HCT116 (cell line): ENCODE results near the gene SLC27A4. TPM values are rescaled to one million over a fixed set of nuclear protein-coding genes. Genes with fewer than 3 reads are reported as not detected.

Experiments used
- ATAC-seq: fragments of 200-7000 bp; cut with Tn5 transposase; 2 replicates; pipeline ENCODE4 v1.9.1; 2020; ENCODE audit warnings: mild to moderate bottlenecking, moderate library complexity
- BruUV-seq: library from RNA; stranded (reverse); fragments of 400-500 nt; replicated peaks from 2 replicates; lab custom pipeline; 2021; lab: Mats Ljungman, UMichigan
- CTCF ChIA-PET: fragments of 300-600 bp; sonication (Branson Sonifier 250); formaldehyde crosslinking; loops from one replicate; lab custom pipeline; 2021; ENCODE audit warnings: antibody characterized with exemption; lab: Charles Lee
- POLR2A ChIA-PET: fragments of 300-600, 350-600 bp; sonication (Branson Sonifier 250); formaldehyde crosslinking; loops from one replicate; lab custom pipeline; 2021; ENCODE audit warnings: antibody characterized with exemption; lab: Charles Lee
- RAD21 ChIA-PET, 2 experiments: fragments of 300-600 bp; sonication (Branson Sonifier 250); formaldehyde crosslinking; loops; one replicate each; lab custom pipeline; 2023; ENCODE audit warnings: low total read pairs in 2 of 2; ENCODE audit not compliant: uncharacterized antibody in 2 of 2, unreplicated experiment in 2 of 2, low non-redundant PET in 1 of 2; lab: Charles Lee
- DNase-seq: peaks from one replicate; pipeline ENCODE4 v3.0.0-alpha.2; 2010; ENCODE audit warnings: low read depth, low spot score
- H2AFZ ChIP-seq: fragments of 200-600 bp; shearing (Covaris generic), sonication (generic); 2 replicates; pipeline ENCODE4 v1.6.1; 2017; ENCODE audit warnings: low read depth, mixed run types, mixed read lengths, antibody characterized with exemption, low read length; ENCODE audit not compliant: poor library complexity, severe bottlenecking
- H3K27ac ChIP-seq: 2 replicates; pipeline ENCODE4 v1.5.1; 2012; ENCODE audit warnings: low read depth, low read length
- H3K27me3 ChIP-seq: fragments of 200-600 bp; sonication (generic); 2 replicates; pipeline ENCODE4 v1.6.1; 2016; ENCODE audit warnings: mixed run types, low read length, mixed read lengths; ENCODE audit not compliant: insufficient read depth
- H3K36me3 ChIP-seq, 2 experiments: fragments of 200-500 bp in 1 of 2; fragments of 200-600 bp in 1 of 2; sonication (Bioruptor generic) in 1 of 2; sonication (generic) in 1 of 2; 2 replicates each; pipeline versions ENCODE4 v1.5.1 to v1.6.1; 2014 to 2016; ENCODE audit warnings: low read length in 2 of 2, inconsistent platforms in 1 of 2, mixed read lengths in 1 of 2, mixed run types in 1 of 2; ENCODE audit not compliant: insufficient read depth in 2 of 2, control insufficient read depth in 1 of 2
- H3K4me1 ChIP-seq, 2 experiments: fragments of 200-600 bp in 1 of 2; sonication (generic) in 1 of 2; 2 replicates each; pipeline versions ENCODE4 v1.5.1 to v1.6.1; 2012 to 2017; ENCODE audit warnings: low read length in 2 of 2, inconsistent platforms in 1 of 2, mild to moderate bottlenecking in 1 of 2, mixed read lengths in 1 of 2, mixed run types in 1 of 2, moderate library complexity in 1 of 2; ENCODE audit not compliant: insufficient read depth in 2 of 2, control insufficient read depth in 1 of 2
- H3K4me2 ChIP-seq: fragments of 200-600 bp; sonication (generic); 2 replicates; pipeline ENCODE4 v1.6.1; 2017; ENCODE audit warnings: mixed run types, low read length, mixed read lengths
- H3K4me3 ChIP-seq, 2 experiments: fragments of 200-600 bp in 1 of 2; sonication (generic) in 1 of 2; replicated peaks in 1 of 2; 2 replicates each; pipeline ENCODE4 v1.5.1; 2011 to 2016; ENCODE audit warnings: low read length in 2 of 2, control low read depth in 1 of 2, low read depth in 1 of 2, mild to moderate bottlenecking in 1 of 2, mixed read lengths in 1 of 2, mixed run types in 1 of 2
- H3K79me2 ChIP-seq: fragments of 200-600 bp; sonication (generic); 2 replicates; pipeline ENCODE4 v1.6.1; 2017; ENCODE audit warnings: mild to moderate bottlenecking, mixed run types, low read length, moderate library complexity, mixed read lengths; ENCODE audit not compliant: insufficient read depth
- H3K9ac ChIP-seq: fragments of 200-600 bp; sonication (generic); 2 replicates; pipeline ENCODE4 v1.6.1; 2016; ENCODE audit warnings: low read length, mixed read lengths
- H3K9me2 ChIP-seq: fragments of 200-600 bp; sonication (generic), shearing (Covaris generic); 2 replicates; pipeline ENCODE4 v1.6.1; 2017; ENCODE audit warnings: mixed run types, mild to moderate bottlenecking, moderate library complexity; ENCODE audit not compliant: insufficient read depth
- H3K9me3 ChIP-seq, 2 experiments: fragments of 200-500 bp in 1 of 2; fragments of 200-600 bp in 1 of 2; sonication (Bioruptor generic) in 1 of 2; sonication (generic) in 1 of 2; 2 replicates each; pipeline ENCODE4 v1.6.1; 2014 to 2017; ENCODE audit warnings: low read length in 2 of 2, mixed read lengths in 2 of 2, inconsistent platforms in 1 of 2, low read depth in 1 of 2, mild to moderate bottlenecking in 1 of 2, mixed run types in 1 of 2, moderate library complexity in 1 of 2; ENCODE audit not compliant: control insufficient read depth in 1 of 2, insufficient read depth in 1 of 2
- H4K20me1 ChIP-seq: fragments of 200-600 bp; sonication (generic), shearing (Covaris generic); 2 replicates; pipeline ENCODE4 v1.6.1; 2017; ENCODE audit warnings: mixed run types, mild to moderate bottlenecking, moderate library complexity; ENCODE audit not compliant: insufficient read depth
- CBX3 ChIP-seq: IDR thresholded peaks from 2 replicates; pipeline ENCODE4 v1.6.1; 2012; ENCODE audit warnings: low read depth
- CEBPB ChIP-seq: IDR thresholded peaks from 2 replicates; pipeline ENCODE4 v1.6.1; 2012; ENCODE audit warnings: low read depth
- ELF1 ChIP-seq: IDR thresholded peaks from 2 replicates; pipeline ENCODE4 v1.6.1; 2012; ENCODE audit warnings: low read depth, borderline replicate concordance
- EZH2 ChIP-seq: fragments of 200-600 bp; sonication (generic); IDR thresholded peaks from 2 replicates; pipeline ENCODE4 v1.6.1; 2017; ENCODE audit warnings: antibody characterized with exemption, mixed run types
- FOSL1 ChIP-seq: IDR thresholded peaks from 2 replicates; pipeline ENCODE4 v1.6.1; 2012; ENCODE audit warnings: low read depth
- JUND ChIP-seq: IDR thresholded peaks from 2 replicates; pipeline ENCODE4 v1.6.1; 2012
- POLR2A ChIP-seq: IDR thresholded peaks from 2 replicates; pipeline ENCODE4 v1.7.0; 2011; ENCODE audit warnings: borderline replicate concordance; ENCODE audit not compliant: insufficient read depth, insufficient read length; ENCODE audit errors: extremely low read depth
- POLR2AphosphoS5 ChIP-seq: IDR thresholded peaks from 2 replicates; pipeline ENCODE4 v1.6.1; 2011; ENCODE audit warnings: mild to moderate bottlenecking, low read depth, low read length, moderate library complexity
- SIN3A ChIP-seq: IDR thresholded peaks from 2 replicates; pipeline ENCODE4 v1.6.1; 2012; ENCODE audit warnings: low read depth
- SP1 ChIP-seq: IDR thresholded peaks from 2 replicates; pipeline ENCODE4 v1.6.1; 2012; ENCODE audit warnings: low read depth
- TCF7L2 ChIP-seq: IDR thresholded peaks from 2 replicates; pipeline ENCODE4 v1.7.0; 2011; ENCODE audit warnings: borderline replicate concordance, inconsistent platforms; ENCODE audit not compliant: insufficient read depth, insufficient read length; ENCODE audit errors: extremely low read depth
- YY1 ChIP-seq: IDR thresholded peaks from 2 replicates; pipeline ENCODE4 v1.6.1; 2011; ENCODE audit warnings: low read length, low read depth, moderate library complexity, mild to moderate bottlenecking; ENCODE audit not compliant: insufficient replicate concordance; ENCODE audit errors: extremely low read depth
- ZBTB33 ChIP-seq: IDR thresholded peaks from 2 replicates; pipeline ENCODE4 v1.6.1; 2011; ENCODE audit warnings: mild to moderate bottlenecking, low read length, moderate library complexity; ENCODE audit not compliant: insufficient replicate concordance; ENCODE audit errors: extremely low read depth
- ZFX ChIP-seq: fragments of 450-650 bp; IDR thresholded peaks from 2 replicates; pipeline ENCODE4 v1.6.1; 2017
- ZNF274 ChIP-seq: fragments of 200-500 bp; sonication (Bioruptor generic); IDR thresholded peaks from 2 replicates; pipeline ENCODE4 v1.6.1; 2014; ENCODE audit warnings: mild to moderate bottlenecking, low read depth, low read length, inconsistent platforms
- intact Hi-C: fragments of 100-400 bp; cut with micrococcal nuclease; formaldehyde crosslinking; loops from 2 replicates; pipeline ENCODE4 v1.10.0; 2022
- total RNA-seq: library from RNA; stranded (reverse); gene quantifications from one replicate; pipeline ENCODE4 v1.2.1, GENCODE V29; 2021; ENCODE audit not compliant: unreplicated experiment
- TF ChIP-seq, protein P1 (sequence below): IDR thresholded peaks from 2 replicates; pipeline ENCODE4 v1.6.1; 2012
- TF ChIP-seq, protein P2 (sequence below): IDR thresholded peaks from 2 replicates; pipeline ENCODE4 v1.6.1; 2012

SLC27A4 gene
- total RNA-seq, 1 experiment from 2014 or later: 33.9 TPM

GRCh38 chr9:128385496-128386460 lies 45.5 kb downstream of the SLC27A4 start:
- Histone ChIP-seq H3K36me3 (peaks cover 7 to 10% of the 10 kb centered on the region in 2 experiments; a peak in 3 of 4 replicates), H2AFZ (no peak overlapping the region), H3K79me2 (peaks cover 8% of the 10 kb centered on the region; the same call in 1 of the 2 replicates), H3K9me2 (no peaks in the 10 kb centered on the region), H3K27me3 (no peaks in the 10 kb centered on the region), H3K4me2 (no peak overlapping the region), H3K4me1 (no peaks in the 10 kb centered on the region), H3K27ac (no peak overlapping the region), H4K20me1 (no peaks in the 10 kb centered on the region), H3K9me3 (no peaks in the 10 kb centered on the region), H3K4me3 (no peak overlapping the region), H3K9ac (no peak overlapping the region)
- TF ChIP-seq POLR2A (no peak), TCF7L2 (no peak), CEBPB (no peak), ELF1 (no peak), ZNF274 (no peak), POLR2AphosphoS5 (no peak), ZBTB33 (no peak), FOSL1 (no peak), SIN3A (no peak), CBX3 (no peak), ZFX (no peak), JUND (no peak), SP1 (no peak), EZH2 (no peak), YY1 (no peak)
- TF ChIP-seq, protein P1, sequence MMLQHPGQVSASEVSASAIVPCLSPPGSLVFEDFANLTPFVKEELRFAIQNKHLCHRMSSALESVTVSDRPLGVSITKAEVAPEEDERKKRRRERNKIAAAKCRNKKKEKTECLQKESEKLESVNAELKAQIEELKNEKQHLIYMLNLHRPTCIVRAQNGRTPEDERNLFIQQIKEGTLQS: no peak
- TF ChIP-seq, protein P2, sequence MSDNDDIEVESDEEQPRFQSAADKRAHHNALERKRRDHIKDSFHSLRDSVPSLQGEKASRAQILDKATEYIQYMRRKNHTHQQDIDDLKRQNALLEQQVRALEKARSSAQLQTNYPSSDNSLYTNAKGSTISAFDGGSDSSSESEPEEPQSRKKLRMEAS: no peak
- intact Hi-C loops: no loop called here
- BruUV-seq: no TSS peak
- DNase-seq: no peak
- ChIA-PET RAD21 (no interaction called here), POLR2A (no interaction called here), CTCF (no interaction called here)
- ATAC-seq: no peak
